Amniotic stem cell (primary cell): ENCODE measurements around the gene ACHE.
"Not testable (repeated sequence)": the region's sequence is repeated elsewhere in the genome, so short reads cannot be mapped to it uniquely, and the experiment has no call there.

Experiments
- DNase-seq: peaks from one replicate; lab custom pipeline; 2025; lab: John Stamatoyannopoulos, UW

Gene ACHE

DNA sequence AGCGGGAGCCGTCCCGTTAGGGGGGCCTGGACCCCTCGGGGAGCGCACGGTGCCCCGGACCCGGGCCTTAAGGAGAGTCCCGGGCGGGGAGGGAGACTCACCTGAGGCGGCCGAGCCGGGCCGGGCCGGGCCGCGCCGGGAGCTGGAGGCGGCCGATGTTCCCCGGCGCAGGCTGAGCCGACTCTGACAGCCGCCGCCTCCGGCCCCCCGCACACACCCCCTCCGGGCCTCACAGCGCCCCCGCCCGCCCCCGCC is at the start of gene ACHE:
Gene ACHE, minus strand, starts transcription at position 188 of the 255 bp plus-strand sequence. CDS start 1,656 bp downstream, outside the sequence.
- DNase-seq = no peak

- DNase-seq = no peak
These were observed 48.5 kb upstream of the ACHE start for GRCh38 chr7:100944138-100944537.

DNA sequence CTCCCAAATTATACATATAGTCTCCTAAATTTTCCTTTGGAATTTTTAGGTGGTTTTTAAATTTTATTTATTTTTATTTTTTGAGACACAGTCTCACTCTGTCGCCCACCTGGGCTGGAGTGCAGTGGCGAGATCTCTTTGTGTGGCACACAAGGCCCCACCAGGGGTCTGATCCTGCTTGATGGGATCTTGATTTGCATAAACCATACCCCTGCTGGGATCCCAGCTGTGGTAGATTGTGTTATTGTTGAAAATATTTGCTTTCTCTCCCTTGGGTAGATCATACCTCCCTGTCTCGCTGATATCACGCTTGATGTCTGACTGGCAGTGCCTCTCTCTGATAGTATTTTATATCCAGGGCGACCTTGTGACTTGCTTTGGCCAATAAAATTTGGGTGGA is 48.0 kb upstream of the ACHE start:
- no peak for DNase-seq

GRCh38 chr7:100942045-100942774 is 46.5 kb upstream of the ACHE start:
- DNase-seq = no peak

DNA sequence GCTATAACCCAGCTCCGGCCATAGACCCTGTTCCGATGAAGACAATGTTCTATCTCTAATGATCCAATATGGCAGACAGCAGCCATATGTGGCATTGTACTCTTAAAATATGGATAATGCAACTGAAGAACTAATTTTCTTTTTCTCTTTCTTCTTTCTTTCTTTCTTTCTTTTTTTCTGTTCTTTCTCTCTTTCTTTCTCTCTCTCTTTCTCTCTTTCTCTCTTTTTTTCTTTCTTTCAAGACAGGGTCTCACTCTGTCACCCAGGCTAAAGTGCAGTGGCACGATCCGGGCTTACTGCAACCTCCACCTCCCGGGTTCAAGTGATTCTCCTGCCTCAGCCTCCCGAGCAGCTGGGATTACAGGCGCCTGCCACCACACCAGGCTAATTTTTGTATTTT is 40.5 kb upstream of the ACHE start:
- DNase-seq = not testable (repeated sequence)

DNA sequence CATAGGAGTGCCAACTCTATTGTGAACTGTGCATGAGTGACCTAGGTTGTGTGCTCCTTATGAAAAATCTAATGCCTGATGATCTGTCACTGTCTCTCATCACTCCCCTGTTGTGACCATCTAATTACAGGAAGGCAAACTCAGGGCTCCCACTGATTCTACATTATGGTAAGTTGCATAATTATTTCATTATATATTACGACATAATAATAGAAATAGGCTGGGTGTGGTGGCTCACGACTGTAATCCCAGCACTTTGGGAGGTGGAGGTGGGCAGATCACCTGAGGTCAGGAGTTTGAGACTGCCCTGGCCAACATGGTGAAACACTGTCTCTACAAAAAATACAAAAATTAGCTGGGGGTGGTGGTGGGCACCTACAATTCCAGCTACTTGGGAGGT is 39.7 kb upstream of the ACHE start:
- not testable (repeated sequence) for DNase-seq

DNA sequence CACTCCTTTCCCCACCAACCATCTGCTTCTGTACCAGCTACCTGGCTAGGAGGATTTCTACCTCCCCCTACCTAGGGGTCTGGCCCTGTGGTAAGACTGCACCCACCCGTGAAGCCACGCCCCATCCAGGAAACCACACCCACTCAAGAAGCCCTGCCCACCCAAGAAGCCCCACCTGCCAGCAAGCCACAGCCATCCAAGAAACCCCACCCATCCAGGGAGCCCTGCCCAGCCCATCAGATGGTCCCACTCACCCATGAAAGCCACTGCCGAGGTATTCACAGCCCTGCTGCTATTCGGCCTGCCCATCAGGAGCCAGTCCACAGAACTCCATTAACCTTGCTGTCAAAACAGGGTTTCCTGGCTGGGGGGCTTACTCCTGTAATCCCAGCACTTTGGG is 38.0 kb upstream of the ACHE start:
- DNase-seq = no peak

- DNase-seq = no peak
These were observed 34.1 kb upstream of the ACHE start for GRCh38 chr7:100929808-100930174.

DNA sequence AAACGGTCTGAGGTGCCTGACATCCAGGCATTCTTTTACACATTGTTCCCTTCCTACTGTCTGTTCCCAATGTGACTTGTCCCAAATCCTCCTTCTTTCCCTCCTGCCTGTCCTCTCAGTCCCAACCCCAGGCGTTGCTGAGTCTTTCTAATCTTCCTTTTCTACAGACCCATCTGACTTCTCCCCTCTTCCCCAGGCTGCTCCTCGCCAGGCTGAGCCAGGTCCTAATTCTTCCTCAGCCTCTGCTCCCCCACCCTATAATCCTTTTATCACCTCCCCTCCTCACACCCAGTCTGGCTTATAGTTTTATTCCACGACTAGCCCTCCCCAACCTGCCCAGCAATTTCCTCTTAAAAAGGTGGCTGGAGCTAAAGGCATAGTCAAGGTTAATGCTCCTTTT is 27.9 kb upstream of the ACHE start:
- DNase-seq = not testable (repeated sequence)

GRCh38 chr7:100921039-100921438 is 25.4 kb upstream of the ACHE start:
- DNase-seq = no peak

GRCh38 chr7:100919779-100920437 is 24.2 kb upstream of the ACHE start:
- DNase-seq = not testable (repeated sequence)

- not testable (repeated sequence) for DNase-seq
These were observed 23.6 kb upstream of the ACHE start for GRCh38 chr7:100919335-100919734.

DNA sequence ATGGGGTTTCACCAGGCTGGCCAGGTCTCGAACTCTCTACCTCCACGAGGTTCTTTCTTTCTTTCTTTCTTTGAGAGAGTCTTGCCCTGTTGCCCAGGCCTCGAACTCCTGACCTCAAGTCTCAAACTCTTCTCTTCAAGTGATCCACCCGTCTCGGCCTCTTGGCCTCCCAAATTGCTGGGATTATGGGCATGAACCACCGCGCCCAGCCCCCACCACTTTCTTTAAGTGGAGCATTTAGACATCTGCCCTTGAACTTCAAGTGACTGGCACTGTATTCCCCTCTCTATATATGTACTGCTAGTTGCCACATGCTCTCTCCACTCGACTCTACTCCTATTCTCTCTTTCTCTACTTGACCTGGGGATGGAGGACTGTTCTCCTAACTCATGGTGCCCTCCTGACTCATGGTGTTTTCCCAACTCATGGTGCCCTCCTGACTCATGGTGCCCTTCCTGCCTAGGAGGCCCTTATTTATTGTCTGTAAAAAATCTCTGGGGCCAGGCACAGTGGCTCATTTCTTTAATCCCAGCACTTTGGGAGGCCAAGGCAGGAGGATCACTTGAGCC is 19.3 kb upstream of the ACHE start:
- DNase-seq = no peak

DNA sequence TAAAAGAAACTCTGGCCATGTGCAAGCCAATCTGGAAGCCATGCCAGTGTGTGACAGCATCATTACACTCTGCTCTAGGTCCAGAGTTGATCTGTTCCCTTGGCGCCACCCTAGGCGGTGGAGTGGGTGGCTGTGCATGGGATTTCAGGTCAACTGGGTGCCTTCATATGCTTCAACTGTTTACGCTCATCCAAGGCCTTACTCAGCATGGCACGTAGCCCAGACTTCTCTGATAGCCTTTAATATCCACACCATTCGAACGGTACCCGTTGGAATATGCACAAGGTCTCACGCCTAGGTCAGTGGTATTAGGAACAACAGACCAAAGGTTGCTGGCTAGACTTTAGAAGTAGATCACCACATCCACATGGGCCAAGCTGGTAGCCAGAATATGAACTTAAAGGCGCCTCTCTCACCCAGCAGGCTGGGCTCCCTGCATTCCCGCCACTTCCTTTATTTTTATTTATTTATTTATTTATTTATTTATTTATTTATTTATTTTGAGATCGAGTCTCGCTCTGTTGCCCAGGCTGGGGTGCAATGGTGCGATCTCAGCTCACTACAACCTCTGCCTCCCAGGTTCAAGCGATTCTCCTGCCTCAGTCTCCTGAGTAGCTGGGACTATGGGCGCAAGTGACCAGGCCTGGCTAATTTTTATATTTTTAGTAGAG is 18.7 kb upstream of the ACHE start:
- DNase-seq = no peak

DNA sequence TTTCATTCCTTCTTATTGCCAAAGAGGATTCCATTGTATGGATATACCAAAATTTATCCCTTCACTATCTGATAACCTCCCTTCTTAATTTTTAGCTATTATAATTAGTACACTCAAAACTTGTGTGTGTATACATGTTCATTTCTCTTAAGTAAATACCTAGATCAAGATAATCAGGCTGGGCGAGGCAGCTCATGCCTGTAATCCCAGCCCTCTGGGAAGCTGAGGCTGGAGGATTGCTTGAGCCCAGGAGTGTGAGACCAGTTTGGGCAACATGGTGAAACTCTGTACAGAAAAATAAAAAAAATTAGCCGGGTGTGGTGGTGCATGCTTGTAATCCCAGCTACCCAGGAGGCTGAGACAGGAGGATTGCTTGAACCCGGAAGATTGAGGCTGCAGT is 15.8 kb upstream of the ACHE start:
- no peak for DNase-seq

DNA sequence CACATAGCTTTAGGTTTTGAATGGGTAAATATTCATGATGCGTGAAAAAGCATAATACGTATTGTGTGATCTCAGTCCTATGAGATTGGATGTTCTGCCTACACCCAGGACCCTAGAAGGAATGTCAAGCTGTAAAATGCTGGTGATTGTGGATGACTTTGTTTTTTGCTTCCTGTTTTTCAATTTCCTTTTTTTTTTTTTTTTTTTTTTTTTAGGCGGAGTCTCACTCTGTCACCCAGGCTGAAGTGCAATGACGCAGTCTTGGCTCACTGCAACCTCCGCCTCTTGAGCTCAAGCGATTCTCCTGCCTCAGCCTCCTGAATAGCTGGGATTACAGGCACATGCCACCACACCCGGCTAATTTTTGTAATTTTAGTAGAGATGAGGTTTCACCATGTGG is 14.8 kb upstream of the ACHE start:
- DNase-seq = not testable (repeated sequence)

- DNase-seq = no peak
These were observed 12.8 kb upstream of the ACHE start for GRCh38 chr7:100908512-100908911.

DNA sequence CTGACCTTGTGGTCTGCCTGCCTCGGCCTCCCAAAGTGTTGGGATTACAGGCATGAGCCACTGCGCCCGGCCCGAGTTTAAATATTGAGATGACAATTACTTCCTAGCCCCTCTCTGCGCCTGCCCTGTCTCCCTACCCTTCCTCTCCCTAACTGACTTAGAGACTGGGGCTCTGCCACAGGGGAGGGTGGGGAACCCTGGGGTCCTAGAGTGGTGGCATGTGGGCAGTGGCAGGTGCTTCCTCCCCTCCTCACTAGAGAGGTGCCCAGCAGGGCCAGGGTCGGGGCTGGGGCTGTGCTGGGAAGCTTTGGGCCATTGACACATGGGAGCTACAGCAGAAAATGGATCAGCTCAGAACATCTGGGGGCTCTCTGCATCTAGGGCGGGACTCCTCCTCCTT is 7.0 kb upstream of the ACHE start:
- DNase-seq = no peak

DNA sequence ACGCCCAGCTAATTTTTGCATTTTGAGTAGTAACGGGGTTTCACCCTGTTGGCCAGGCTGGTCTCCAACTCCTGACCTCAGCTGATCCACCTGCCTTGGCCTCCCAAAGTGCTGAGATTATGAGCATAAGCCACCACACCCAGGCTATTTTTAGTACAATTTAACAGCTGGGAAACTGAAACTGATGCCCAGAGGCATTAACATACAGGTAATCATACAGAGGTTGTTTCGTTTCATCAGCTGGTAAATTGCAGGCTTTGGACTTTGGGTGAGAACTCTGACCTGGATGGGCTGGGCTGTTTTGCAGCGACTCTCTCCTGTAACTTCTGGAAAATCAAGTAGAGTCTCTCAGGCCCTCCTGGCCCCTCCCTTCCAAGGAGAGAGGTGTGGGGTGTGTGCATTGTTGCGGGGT is 6.2 kb upstream of the ACHE start:
- DNase-seq = no peak

DNA sequence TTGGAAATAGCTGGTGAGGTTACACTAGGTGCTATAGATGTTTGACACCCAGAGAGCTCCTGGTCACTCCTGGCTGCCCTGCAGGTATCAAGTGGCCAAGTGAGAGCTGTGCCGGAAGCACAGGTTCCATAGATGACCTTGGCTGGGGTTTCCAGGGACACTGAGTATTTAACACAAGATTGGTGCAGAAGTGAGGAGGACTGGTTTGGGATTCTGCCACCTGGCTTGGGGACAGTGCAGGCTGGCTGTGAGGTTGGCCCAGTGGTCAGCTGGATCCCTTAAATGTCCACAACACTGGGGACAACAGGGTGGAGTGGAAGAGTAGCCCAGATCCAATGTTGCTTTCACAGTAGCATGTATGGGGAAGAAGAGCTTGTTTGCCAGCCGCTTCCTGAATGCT is 5.3 kb upstream of the ACHE start:
- DNase-seq = no peak

DNA sequence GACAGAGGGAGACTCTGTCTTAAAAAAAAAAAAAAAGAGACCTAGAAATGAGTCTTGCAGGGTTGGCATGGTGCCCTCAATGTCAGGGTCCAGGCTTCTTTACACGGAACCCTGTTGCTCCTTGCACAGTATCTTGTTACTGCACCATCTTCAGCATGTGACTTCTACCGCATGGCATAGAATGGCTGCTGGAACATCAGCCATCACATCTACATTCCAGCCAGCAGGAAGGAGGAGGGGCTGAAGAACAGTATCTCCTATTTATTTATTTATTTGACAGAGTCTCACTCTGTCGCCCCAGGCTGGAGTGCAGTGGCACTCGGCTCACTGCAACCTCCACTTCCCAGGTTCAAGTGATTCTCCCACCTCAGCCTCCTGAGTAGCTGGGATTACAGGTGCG is 3.7 kb upstream of the ACHE start:
- no peak for DNase-seq

DNA sequence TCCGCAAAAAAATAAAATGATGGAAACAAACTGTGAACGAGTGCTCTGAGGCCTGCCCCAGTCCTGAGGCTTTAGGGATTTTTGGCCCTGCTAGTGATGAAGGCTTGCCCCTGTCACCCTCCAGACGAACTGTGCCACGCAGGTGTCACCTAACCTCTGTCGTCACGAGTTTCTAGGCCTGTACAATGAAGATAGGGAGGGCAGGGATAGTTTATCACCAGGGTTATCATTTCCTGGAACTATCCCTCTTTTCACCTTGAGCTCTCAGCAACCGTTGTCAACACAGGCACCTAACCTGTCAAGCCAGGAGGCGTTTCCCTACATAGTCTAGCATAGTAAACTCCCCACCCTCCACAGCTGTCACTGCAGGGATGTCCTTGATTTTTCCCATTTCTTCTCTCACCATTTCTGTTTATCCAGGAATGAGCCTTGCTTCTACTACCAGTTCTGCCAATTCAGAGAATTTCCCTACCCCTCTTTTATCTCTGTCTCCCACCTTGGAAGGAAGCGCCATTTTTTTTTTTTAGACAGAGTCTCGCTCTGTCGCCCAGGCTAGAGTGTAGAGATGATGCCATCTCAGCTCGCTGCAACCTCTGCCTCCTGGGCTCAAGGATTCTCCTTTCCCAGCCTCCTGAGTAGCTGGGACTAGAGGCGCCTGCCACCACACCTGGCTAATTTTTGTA is 2.2 kb upstream of the ACHE start:
- no peak for DNase-seq
